ENCODE results near the gene NTRK2.

DNA sequence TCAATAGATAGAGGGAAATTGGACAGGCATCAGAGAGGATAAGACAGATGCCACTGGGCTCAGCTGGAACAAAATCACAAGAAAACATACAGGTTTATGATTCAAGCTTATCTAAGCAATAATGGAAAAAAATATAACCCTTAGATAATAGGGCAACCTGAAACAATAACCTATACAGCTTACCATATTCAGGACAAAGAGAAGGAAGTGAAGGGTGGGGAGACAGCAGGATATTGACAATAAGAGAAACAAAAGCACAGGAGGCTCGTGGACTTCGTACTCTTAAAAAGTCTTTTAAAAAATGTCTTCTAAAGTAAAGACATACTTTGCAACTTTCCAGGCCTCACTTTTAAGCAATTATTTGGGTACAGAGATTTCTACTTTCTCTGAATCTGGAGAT, 225.3 kb downstream of the NTRK2 start:
- TF ChIP-seq, protein P1, sequence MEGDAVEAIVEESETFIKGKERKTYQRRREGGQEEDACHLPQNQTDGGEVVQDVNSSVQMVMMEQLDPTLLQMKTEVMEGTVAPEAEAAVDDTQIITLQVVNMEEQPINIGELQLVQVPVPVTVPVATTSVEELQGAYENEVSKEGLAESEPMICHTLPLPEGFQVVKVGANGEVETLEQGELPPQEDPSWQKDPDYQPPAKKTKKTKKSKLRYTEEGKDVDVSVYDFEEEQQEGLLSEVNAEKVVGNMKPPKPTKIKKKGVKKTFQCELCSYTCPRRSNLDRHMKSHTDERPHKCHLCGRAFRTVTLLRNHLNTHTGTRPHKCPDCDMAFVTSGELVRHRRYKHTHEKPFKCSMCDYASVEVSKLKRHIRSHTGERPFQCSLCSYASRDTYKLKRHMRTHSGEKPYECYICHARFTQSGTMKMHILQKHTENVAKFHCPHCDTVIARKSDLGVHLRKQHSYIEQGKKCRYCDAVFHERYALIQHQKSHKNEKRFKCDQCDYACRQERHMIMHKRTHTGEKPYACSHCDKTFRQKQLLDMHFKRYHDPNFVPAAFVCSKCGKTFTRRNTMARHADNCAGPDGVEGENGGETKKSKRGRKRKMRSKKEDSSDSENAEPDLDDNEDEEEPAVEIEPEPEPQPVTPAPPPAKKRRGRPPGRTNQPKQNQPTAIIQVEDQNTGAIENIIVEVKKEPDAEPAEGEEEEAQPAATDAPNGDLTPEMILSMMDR (IDR thresholded peaks at IDR 0.05): no peak
- TF ChIP-seq POLR2A (IDR thresholded peaks at IDR 0.05): no peak
